GM23338 (cell line): ENCODE measurements around the gene PCSK6. TPM values are rescaled to one million over a fixed set of nuclear protein-coding genes. Genes with fewer than 3 reads are reported as not detected.

Experiments
- ATAC-seq: fragments of 200-7000 bp; cut with Tn5 transposase; 3 replicates; pipeline ENCODE4 v1.9.1; 2020
- DNase-seq: peaks from one replicate; pipeline ENCODE4 v3.0.0-alpha.2; 2015; ENCODE audit warnings: low spot score
- H2AFZ ChIP-seq: fragments of 200-600 bp; sonication (generic); 2 replicates; pipeline ENCODE4 v1.8.0; 2016; ENCODE audit warnings: antibody characterized with exemption, mild to moderate bottlenecking, moderate library complexity
- H3F3A ChIP-seq: fragments of 200-600 bp; sonication (generic); replicated peaks from 2 replicates; pipeline ENCODE4 v1.8.0; 2017; ENCODE audit warnings: antibody characterized with exemption, mixed run types, low read depth
- H3K27ac ChIP-seq: fragments of 200-600 bp; sonication (generic); 2 replicates; pipeline ENCODE4 v1.6.1; 2016; ENCODE audit warnings: low read depth
- H3K27me3 ChIP-seq: fragments of 200-600 bp; sonication (generic); 2 replicates; pipeline ENCODE4 v1.8.0; 2016; ENCODE audit warnings: mild to moderate bottlenecking, mixed run types, moderate library complexity; ENCODE audit not compliant: insufficient read depth
- H3K36me3 ChIP-seq: fragments of 200-600 bp; sonication (generic); 2 replicates; pipeline ENCODE4 v1.8.0; 2016; ENCODE audit warnings: mild to moderate bottlenecking; ENCODE audit not compliant: insufficient read depth
- H3K4me1 ChIP-seq: fragments of 200-600 bp; sonication (generic); 2 replicates; pipeline ENCODE4 v1.8.0; 2016; ENCODE audit warnings: mild to moderate bottlenecking, moderate library complexity; ENCODE audit not compliant: insufficient read depth
- H3K4me2 ChIP-seq: fragments of 200-600 bp; sonication (generic); 2 replicates; pipeline ENCODE4 v1.7.1; 2017; ENCODE audit warnings: mixed run types
- H3K4me3 ChIP-seq: fragments of 200-600 bp; sonication (generic); 2 replicates; pipeline ENCODE4 v1.6.1; 2016; ENCODE audit warnings: mixed run types
- H3K79me2 ChIP-seq: fragments of 200-600 bp; sonication (generic); replicated peaks from 2 replicates; pipeline ENCODE4 v1.8.0; 2017; ENCODE audit warnings: mild to moderate bottlenecking; ENCODE audit not compliant: insufficient read depth
- H3K9me2 ChIP-seq: fragments of 200-600 bp; sonication (generic); 2 replicates; pipeline ENCODE4 v1.8.0; 2017; ENCODE audit not compliant: insufficient read depth
- H4K20me1 ChIP-seq: fragments of 200-600 bp; sonication (generic); replicated peaks from 2 replicates; pipeline ENCODE4 v1.8.0; 2017; ENCODE audit warnings: mild to moderate bottlenecking; ENCODE audit not compliant: insufficient read depth
- H3K27ac Mint-ChIP-seq: 2 replicates; pipeline ENCODE4 v1.8.0; 2020; ENCODE audit warnings: inconsistent platforms, mild to moderate bottlenecking, moderate library complexity, mixed read lengths
- H3K27me3 Mint-ChIP-seq: 3 replicates; pipeline ENCODE4 v1.8.0; 2022; ENCODE audit warnings: low read depth, mild to moderate bottlenecking, moderate library complexity, mixed read lengths, inconsistent platforms; ENCODE audit not compliant: insufficient read depth, poor library complexity
- H3K36me3 Mint-ChIP-seq: 3 replicates; pipeline ENCODE4 v1.8.0; 2021; ENCODE audit warnings: low read depth, mild to moderate bottlenecking, inconsistent platforms, moderate library complexity, mixed read lengths
- H3K4me1 Mint-ChIP-seq: 3 replicates; pipeline ENCODE4 v1.8.0; 2020; ENCODE audit warnings: mild to moderate bottlenecking, inconsistent platforms, mixed read lengths
- H3K4me3 Mint-ChIP-seq: 3 replicates; pipeline ENCODE4 v1.8.0; 2021; ENCODE audit warnings: moderate library complexity, mild to moderate bottlenecking, inconsistent platforms, mixed read lengths
- H3K9me3 Mint-ChIP-seq: 3 replicates; pipeline ENCODE4 v1.8.0; 2020; ENCODE audit warnings: moderate library complexity, mild to moderate bottlenecking, inconsistent platforms, mixed read lengths
- CREB1 ChIP-seq: fragments of 250-450 bp; sonication (Bioruptor Pico); IDR thresholded peaks from 2 replicates; pipeline ENCODE4 v1.5.0; 2020; ENCODE audit warnings: low read depth, mild to moderate bottlenecking, moderate library complexity
- CTCF ChIP-seq, 2 experiments: fragments of 200-600 bp in 1 of 2; sonication (generic) in 1 of 2; conservative IDR thresholded peaks; 2 replicates each; pipeline versions ENCODE4 v1.5.1 to v1.6.1; 2016 to 2017; ENCODE audit warnings: antibody characterized with exemption in 2 of 2, low read depth in 2 of 2, mild to moderate bottlenecking in 2 of 2, moderate library complexity in 1 of 2
- EZH2 ChIP-seq: fragments of 200-600 bp; sonication (generic); IDR thresholded peaks from one replicate; pipeline ENCODE4 v1.8.0; 2017; ENCODE audit warnings: antibody characterized with exemption, mild to moderate bottlenecking, low read depth; ENCODE audit not compliant: unreplicated experiment
- EZH2phosphoT487 ChIP-seq: fragments of 200-600 bp; sonication (generic); IDR thresholded peaks from one replicate; pipeline ENCODE4 v1.8.1; 2018; ENCODE audit warnings: antibody characterized with exemption; ENCODE audit not compliant: unreplicated experiment
- JUNB ChIP-seq: IDR thresholded peaks from one replicate; pipeline ENCODE4 v1.6.1; 2016; ENCODE audit warnings: antibody characterized with exemption; ENCODE audit not compliant: unreplicated experiment
- NANOG ChIP-seq: IDR thresholded peaks from 2 replicates; pipeline ENCODE4 v1.6.1; 2016; ENCODE audit warnings: antibody characterized with exemption, borderline replicate concordance
- POLR2AphosphoS5 ChIP-seq: IDR thresholded peaks from 2 replicates; pipeline ENCODE4 v1.6.1; 2016; ENCODE audit warnings: antibody characterized with exemption, low read depth
- STAT1 ChIP-seq: IDR thresholded peaks from one replicate; pipeline ENCODE4 v1.6.1; 2016; ENCODE audit warnings: antibody characterized with exemption; ENCODE audit not compliant: unreplicated experiment
- ZNF114 ChIP-seq: fragments of 250-450 bp; sonication (Bioruptor Pico); IDR thresholded peaks from 2 replicates; pipeline ENCODE4 v1.5.0; 2020; ENCODE audit warnings: mild to moderate bottlenecking, moderate library complexity
- ZNF331 ChIP-seq: fragments of 250-450 bp; sonication (Bioruptor Pico); IDR thresholded peaks from 2 replicates; pipeline ENCODE4 v1.5.0; 2020; ENCODE audit warnings: low read depth, mild to moderate bottlenecking, moderate library complexity
- polyA plus RNA-seq: library from polyadenylated mRNA; unstranded; fragments of >200 nt; fragmentation: Nextera tagmentation; extraction: Ambion mirVana; gene quantifications from 2 replicates; pipeline ENCODE4 v1.2.1, GENCODE V29; 2016
- total RNA-seq: library from RNA; depleted of rRNA; stranded (reverse); fragments of >200 nt; shearing (Covaris generic); gene quantifications from 2 replicates; pipeline ENCODE4 v1.2.3, GENCODE V29; 2014
- TF ChIP-seq, protein P1 (sequence below): IDR thresholded peaks from one replicate; pipeline ENCODE4 v1.6.1; 2018; ENCODE audit warnings: antibody characterized with exemption; ENCODE audit not compliant: unreplicated experiment
- TF ChIP-seq, protein P2 (sequence below): IDR thresholded peaks from 2 replicates; pipeline ENCODE4 v1.6.1; 2016; ENCODE audit warnings: antibody characterized with exemption
- TF ChIP-seq, protein P3 (sequence below): fragments of 250-450 bp; sonication (Bioruptor Pico); IDR thresholded peaks from 2 replicates; pipeline ENCODE4 v1.5.0; 2020; ENCODE audit warnings: mild to moderate bottlenecking, moderate library complexity

Gene PCSK6
- total and polyA plus RNA-seq, 2 experiments from 2014 or later: 1.7 to 6.7 TPM

- H3K36me3 Mint-ChIP-seq: no peaks in the 10 kb centered on the region
- Histone ChIP-seq H3K4me2 (no peak overlapping the region), H3K27ac (no peak overlapping the region), H4K20me1 (no peaks in the 10 kb centered on the region), H3K4me1 (no peaks in the 10 kb centered on the region; the same call in 1 of the 2 replicates), H2AFZ (no peak overlapping the region), H3K79me2 (no peaks in the 10 kb centered on the region), H3K36me3 (no peaks in the 10 kb centered on the region), H3F3A (no peaks in the 10 kb centered on the region), H3K27me3 (no peaks in the 10 kb centered on the region), H3K4me3 (no peak overlapping the region), H3K9me2 (no peaks in the 10 kb centered on the region)
- no peaks in the 10 kb centered on the region; the same call in 2 of the 3 replicates for H3K9me3 Mint-ChIP-seq
- DNase-seq (no peak), ATAC-seq (no peak)
- H3K27me3 Mint-ChIP-seq: peaks cover under 1% of the 10 kb centered on the region
- no peak for TF ChIP-seq NANOG
- no peak for TF ChIP-seq ZNF331 (CRISPR knock-in tag)
- no peak for TF ChIP-seq CTCF (conservative IDR thresholded peaks at IDR 0.05; ENCODE audit: low read depth in 2 of 2)
- no peak for TF ChIP-seq CREB1 (CRISPR knock-in tag)
- TF ChIP-seq, protein P1, sequence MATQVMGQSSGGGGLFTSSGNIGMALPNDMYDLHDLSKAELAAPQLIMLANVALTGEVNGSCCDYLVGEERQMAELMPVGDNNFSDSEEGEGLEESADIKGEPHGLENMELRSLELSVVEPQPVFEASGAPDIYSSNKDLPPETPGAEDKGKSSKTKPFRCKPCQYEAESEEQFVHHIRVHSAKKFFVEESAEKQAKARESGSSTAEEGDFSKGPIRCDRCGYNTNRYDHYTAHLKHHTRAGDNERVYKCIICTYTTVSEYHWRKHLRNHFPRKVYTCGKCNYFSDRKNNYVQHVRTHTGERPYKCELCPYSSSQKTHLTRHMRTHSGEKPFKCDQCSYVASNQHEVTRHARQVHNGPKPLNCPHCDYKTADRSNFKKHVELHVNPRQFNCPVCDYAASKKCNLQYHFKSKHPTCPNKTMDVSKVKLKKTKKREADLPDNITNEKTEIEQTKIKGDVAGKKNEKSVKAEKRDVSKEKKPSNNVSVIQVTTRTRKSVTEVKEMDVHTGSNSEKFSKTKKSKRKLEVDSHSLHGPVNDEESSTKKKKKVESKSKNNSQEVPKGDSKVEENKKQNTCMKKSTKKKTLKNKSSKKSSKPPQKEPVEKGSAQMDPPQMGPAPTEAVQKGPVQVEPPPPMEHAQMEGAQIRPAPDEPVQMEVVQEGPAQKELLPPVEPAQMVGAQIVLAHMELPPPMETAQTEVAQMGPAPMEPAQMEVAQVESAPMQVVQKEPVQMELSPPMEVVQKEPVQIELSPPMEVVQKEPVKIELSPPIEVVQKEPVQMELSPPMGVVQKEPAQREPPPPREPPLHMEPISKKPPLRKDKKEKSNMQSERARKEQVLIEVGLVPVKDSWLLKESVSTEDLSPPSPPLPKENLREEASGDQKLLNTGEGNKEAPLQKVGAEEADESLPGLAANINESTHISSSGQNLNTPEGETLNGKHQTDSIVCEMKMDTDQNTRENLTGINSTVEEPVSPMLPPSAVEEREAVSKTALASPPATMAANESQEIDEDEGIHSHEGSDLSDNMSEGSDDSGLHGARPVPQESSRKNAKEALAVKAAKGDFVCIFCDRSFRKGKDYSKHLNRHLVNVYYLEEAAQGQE: no peak
- TF ChIP-seq STAT1: no peak
- TF ChIP-seq EZH2: no peak
- TF ChIP-seq, protein P2, sequence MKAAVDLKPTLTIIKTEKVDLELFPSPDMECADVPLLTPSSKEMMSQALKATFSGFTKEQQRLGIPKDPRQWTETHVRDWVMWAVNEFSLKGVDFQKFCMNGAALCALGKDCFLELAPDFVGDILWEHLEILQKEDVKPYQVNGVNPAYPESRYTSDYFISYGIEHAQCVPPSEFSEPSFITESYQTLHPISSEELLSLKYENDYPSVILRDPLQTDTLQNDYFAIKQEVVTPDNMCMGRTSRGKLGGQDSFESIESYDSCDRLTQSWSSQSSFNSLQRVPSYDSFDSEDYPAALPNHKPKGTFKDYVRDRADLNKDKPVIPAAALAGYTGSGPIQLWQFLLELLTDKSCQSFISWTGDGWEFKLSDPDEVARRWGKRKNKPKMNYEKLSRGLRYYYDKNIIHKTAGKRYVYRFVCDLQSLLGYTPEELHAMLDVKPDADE: no peak
- TF ChIP-seq ZNF114 (CRISPR knock-in tag): no peak
- TF ChIP-seq, protein P3, sequence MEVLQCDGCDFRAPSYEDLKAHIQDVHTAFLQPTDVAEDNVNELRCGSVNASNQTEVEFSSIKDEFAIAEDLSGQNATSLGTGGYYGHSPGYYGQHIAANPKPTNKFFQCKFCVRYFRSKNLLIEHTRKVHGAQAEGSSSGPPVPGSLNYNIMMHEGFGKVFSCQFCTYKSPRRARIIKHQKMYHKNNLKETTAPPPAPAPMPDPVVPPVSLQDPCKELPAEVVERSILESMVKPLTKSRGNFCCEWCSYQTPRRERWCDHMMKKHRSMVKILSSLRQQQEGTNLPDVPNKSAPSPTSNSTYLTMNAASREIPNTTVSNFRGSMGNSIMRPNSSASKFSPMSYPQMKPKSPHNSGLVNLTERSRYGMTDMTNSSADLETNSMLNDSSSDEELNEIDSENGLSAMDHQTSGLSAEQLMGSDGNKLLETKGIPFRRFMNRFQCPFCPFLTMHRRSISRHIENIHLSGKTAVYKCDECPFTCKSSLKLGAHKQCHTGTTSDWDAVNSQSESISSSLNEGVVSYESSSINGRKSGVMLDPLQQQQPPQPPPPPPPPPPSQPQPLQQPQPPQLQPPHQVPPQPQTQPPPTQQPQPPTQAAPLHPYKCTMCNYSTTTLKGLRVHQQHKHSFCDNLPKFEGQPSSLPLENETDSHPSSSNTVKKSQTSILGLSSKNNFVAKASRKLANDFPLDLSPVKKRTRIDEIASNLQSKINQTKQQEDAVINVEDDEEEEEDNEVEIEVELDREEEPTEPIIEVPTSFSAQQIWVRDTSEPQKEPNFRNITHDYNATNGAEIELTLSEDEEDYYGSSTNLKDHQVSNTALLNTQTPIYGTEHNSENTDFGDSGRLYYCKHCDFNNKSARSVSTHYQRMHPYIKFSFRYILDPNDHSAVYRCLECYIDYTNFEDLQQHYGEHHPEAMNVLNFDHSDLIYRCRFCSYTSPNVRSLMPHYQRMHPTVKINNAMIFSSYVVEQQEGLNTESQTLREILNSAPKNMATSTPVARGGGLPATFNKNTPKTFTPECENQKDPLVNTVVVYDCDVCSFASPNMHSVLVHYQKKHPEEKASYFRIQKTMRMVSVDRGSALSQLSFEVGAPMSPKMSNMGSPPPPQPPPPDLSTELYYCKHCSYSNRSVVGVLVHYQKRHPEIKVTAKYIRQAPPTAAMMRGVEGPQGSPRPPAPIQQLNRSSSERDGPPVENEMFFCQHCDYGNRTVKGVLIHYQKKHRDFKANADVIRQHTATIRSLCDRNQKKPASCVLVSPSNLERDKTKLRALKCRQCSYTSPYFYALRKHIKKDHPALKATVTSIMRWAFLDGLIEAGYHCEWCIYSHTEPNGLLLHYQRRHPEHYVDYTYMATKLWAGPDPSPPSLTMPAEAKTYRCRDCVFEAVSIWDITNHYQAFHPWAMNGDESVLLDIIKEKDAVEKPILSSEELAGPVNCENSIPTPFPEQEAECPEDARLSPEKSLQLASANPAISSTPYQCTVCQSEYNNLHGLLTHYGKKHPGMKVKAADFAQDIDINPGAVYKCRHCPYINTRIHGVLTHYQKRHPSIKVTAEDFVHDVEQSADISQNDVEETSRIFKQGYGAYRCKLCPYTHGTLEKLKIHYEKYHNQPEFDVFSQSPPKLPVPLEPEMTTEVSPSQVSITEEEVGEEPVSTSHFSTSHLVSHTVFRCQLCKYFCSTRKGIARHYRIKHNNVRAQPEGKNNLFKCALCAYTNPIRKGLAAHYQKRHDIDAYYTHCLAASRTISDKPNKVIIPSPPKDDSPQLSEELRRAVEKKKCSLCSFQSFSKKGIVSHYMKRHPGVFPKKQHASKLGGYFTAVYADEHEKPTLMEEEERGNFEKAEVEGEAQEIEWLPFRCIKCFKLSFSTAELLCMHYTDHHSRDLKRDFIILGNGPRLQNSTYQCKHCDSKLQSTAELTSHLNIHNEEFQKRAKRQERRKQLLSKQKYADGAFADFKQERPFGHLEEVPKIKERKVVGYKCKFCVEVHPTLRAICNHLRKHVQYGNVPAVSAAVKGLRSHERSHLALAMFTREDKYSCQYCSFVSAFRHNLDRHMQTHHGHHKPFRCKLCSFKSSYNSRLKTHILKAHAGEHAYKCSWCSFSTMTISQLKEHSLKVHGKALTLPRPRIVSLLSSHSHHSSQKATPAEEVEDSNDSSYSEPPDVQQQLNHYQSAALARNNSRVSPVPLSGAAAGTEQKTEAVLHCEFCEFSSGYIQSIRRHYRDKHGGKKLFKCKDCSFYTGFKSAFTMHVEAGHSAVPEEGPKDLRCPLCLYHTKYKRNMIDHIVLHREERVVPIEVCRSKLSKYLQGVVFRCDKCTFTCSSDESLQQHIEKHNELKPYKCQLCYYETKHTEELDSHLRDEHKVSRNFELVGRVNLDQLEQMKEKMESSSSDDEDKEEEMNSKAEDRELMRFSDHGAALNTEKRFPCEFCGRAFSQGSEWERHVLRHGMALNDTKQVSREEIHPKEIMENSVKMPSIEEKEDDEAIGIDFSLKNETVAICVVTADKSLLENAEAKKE (CRISPR knock-in tag): no peak
- no peak for TF ChIP-seq JUNB
- TF ChIP-seq POLR2AphosphoS5: no peak
- no peak for TF ChIP-seq EZH2phosphoT487
- H3K27ac Mint-ChIP-seq: no peak overlapping the region
- H3K4me3 Mint-ChIP-seq: no peak overlapping the region
- peaks cover 15% of the 10 kb centered on the region for H3K4me1 Mint-ChIP-seq
Measured at GRCh38 chr15:101444015-101444414, 45.5 kb downstream of the PCSK6 start.
